IPS-20b (cell line): ENCODE measurements around the gene POLD4.
A peak's percentile ranks its signal among the peaks of the same experiment; 100 is the strongest.

Experiments used
- H3K27ac ChIP-seq: one replicate; pipeline ENCODE4 v1.5.1; 2013; ENCODE audit warnings: low read length
- H3K27me3 ChIP-seq: 2 replicates; pipeline ENCODE4 v1.6.1; 2013; ENCODE audit warnings: mild to moderate bottlenecking, low read length, inconsistent platforms; ENCODE audit not compliant: insufficient read depth
- H3K36me3 ChIP-seq: 2 replicates; pipeline ENCODE4 v1.6.1; 2013; ENCODE audit warnings: low read depth, mild to moderate bottlenecking, inconsistent platforms, low read length, moderate library complexity; ENCODE audit not compliant: insufficient read depth
- H3K4me1 ChIP-seq: 2 replicates; pipeline ENCODE4 v1.6.1; 2013; ENCODE audit warnings: mild to moderate bottlenecking, control low read depth, inconsistent platforms, low read length, moderate library complexity; ENCODE audit not compliant: insufficient read depth
- H3K4me3 ChIP-seq: 2 replicates; pipeline ENCODE4 v1.5.1; 2013; ENCODE audit warnings: mild to moderate bottlenecking, low read length, inconsistent platforms
- H3K9ac ChIP-seq: 2 replicates; pipeline ENCODE4 v1.6.1; 2013; ENCODE audit warnings: low read depth, mild to moderate bottlenecking, inconsistent platforms, low read length, moderate library complexity
- H3K9me3 ChIP-seq: 2 replicates; pipeline ENCODE4 v1.6.1; 2013; ENCODE audit warnings: mild to moderate bottlenecking, low read depth, low read length, inconsistent platforms; ENCODE audit not compliant: insufficient read depth

POLD4 gene

GRCh38 chr11:67396587-67397389 is 43.4 kb upstream of the POLD4 start:
- peaks cover 51% of the 10 kb centered on the region for H3K36me3 ChIP-seq

GRCh38 chr11:67396259-67396581 is 42.9 kb upstream of the POLD4 start:
- no peak overlapping the region for H3K4me3 ChIP-seq
- peaks cover 51% of the 10 kb centered on the region for H3K36me3 ChIP-seq
- no peaks in the 10 kb centered on the region for H3K4me1 ChIP-seq
- H3K27me3 ChIP-seq = peaks cover 6% of the 10 kb centered on the region; the same call in 1 of the 2 replicates
- H3K9ac ChIP-seq = no peak overlapping the region; the same call in 1 of the 2 replicates
- H3K27ac ChIP-seq = no peak overlapping the region
- no peaks in the 10 kb centered on the region for H3K9me3 ChIP-seq

More at GRCh38 chr11:67396587-67397389, 43.4 kb upstream of the POLD4 start:
- no peak overlapping the region; the same call in 1 of the 2 replicates for H3K9ac ChIP-seq
- H3K27me3 ChIP-seq = peaks cover 6% of the 10 kb centered on the region; the same call in 1 of the 2 replicates
- H3K27ac ChIP-seq = no peak overlapping the region
- H3K4me3 ChIP-seq = no peak overlapping the region
- H3K4me1 ChIP-seq = no peaks in the 10 kb centered on the region
- H3K9me3 ChIP-seq = no peaks in the 10 kb centered on the region

- Histone ChIP-seq H3K27ac (no peak overlapping the region), H3K9me3 (no peaks in the 10 kb centered on the region), H3K27me3 (peaks cover 6% of the 10 kb centered on the region; the same call in 1 of the 2 replicates), H3K9ac (no peak overlapping the region), H3K4me3 (no peak overlapping the region), H3K4me1 (no peaks in the 10 kb centered on the region), H3K36me3 (peaks cover 51% of the 10 kb centered on the region)
Measured at GRCh38 chr11:67395555-67396258, 42.4 kb upstream of the POLD4 start.

DNA sequence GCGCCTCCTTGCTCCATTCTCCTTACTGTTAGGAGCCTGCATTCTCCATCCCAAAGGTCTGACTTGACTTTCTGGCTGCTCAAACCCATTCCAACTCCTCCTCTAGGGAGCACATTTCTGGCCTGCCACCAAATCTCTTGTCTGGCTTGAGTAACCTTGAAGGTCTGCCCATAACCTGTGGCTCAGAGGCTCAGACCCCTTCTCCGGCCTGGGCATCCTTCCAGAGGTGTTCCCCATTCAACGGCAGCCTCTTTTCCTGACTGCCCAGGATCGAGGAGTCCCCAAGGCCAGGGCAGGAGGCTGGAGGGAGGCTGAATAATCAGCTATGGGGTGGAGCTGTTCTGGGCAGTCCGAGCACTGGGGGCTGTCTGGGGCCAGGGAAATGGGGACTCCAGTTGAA is 40.6 kb upstream of the POLD4 start:
- Histone ChIP-seq H3K36me3 (peaks cover 37% of the 10 kb centered on the region), H3K4me1 (no peaks in the 10 kb centered on the region)

GRCh38 chr11:67393437-67393836 is 40.1 kb upstream of the POLD4 start:
- H3K27ac ChIP-seq = no peak overlapping the region
- peaks cover 32% of the 10 kb centered on the region for H3K36me3 ChIP-seq
- no peak overlapping the region for H3K4me3 ChIP-seq
- no peaks in the 10 kb centered on the region for H3K4me1 ChIP-seq
- H3K9me3 ChIP-seq = no peaks in the 10 kb centered on the region
- peaks cover 6% of the 10 kb centered on the region; the same call in 1 of the 2 replicates for H3K27me3 ChIP-seq
- H3K9ac ChIP-seq = no peak overlapping the region

More for the DNA sequence above, 40.6 kb upstream of the POLD4 start:
- Histone ChIP-seq H3K9ac (no peak overlapping the region), H3K4me3 (no peak overlapping the region), H3K9me3 (no peaks in the 10 kb centered on the region), H3K27me3 (peaks cover 6% of the 10 kb centered on the region; the same call in 1 of the 2 replicates), H3K27ac (no peak overlapping the region)

- H3K27me3 ChIP-seq = peaks cover 6% of the 10 kb centered on the region; the same call in 1 of the 2 replicates
- H3K4me1 ChIP-seq = no peaks in the 10 kb centered on the region
- no peak overlapping the region for H3K27ac ChIP-seq
- H3K9ac ChIP-seq = peak overlapping the region; percentile 98; the same call in 1 of the 2 replicates
- peaks cover 20% of the 10 kb centered on the region for H3K36me3 ChIP-seq
- H3K4me3 ChIP-seq = peak overlapping the region; percentile 98
- no peaks in the 10 kb centered on the region for H3K9me3 ChIP-seq
Measured at GRCh38 chr11:67392183-67392715, 38.9 kb upstream of the POLD4 start.

GRCh38 chr11:67391304-67392182 is 38.2 kb upstream of the POLD4 start, which contains the start of gene RAD9A:
RAD9A (plus strand) TSS chr11:67391986; CDS start chr11:67392045, 59 bp downstream.
- Histone ChIP-seq H3K4me3 (peak within 1 kb of the TSS; percentile 98), H3K27ac (peak within 1 kb of the TSS; percentile 87), H3K27me3 (peaks cover 6% of the 10 kb centered on the region; the same call in 1 of the 2 replicates), H3K36me3 (peaks cover 15% of the 10 kb centered on the region), H3K4me1 (no peaks in the 10 kb centered on the region), H3K9ac (peak within 1 kb of the TSS; percentile 98), H3K9me3 (no peaks in the 10 kb centered on the region)

DNA sequence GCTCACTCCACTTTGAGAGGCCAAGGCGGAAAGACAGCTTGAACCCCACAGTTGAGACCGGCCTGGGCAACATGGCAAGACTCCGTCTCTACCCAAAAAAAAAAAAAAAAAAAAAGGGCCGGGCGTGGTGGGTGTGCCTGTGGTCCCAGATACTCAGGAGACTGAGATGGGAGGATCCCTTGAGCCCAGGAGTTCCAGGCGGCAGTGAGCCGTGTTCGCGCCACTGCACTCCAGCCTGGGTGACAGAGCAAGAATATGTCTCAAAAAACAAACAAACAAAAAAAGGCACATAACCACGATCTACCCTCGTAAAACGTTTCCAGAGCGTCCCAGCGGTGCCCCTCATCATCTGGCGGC is 37.6 kb upstream of the POLD4 start:
- no peaks in the 10 kb centered on the region for H3K9me3 ChIP-seq
- peak overlapping the region; percentile 98; the same call in 1 of the 2 replicates for H3K9ac ChIP-seq
- no peak overlapping the region for H3K27ac ChIP-seq

DNA sequence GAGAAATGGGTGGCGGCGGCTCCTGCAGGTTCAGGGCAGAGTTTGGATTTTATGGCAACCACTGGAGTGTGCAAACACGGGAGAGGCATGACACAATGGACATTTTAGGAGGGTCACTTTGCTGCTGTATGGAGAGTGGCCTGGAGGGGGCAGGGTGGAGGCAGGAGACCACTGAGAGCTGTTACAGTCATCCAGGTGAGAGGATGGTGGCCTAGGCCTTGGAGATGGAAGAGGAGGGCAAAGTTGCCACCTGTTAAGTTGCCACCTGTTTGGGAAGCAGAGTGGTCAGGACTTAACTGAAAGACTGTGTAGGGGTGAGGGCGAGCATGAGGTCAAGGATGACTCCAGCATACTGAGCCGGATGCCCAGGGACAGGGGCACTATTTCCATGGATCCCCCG is 36.1 kb upstream of the POLD4 start:
- peaks cover 19% of the 10 kb centered on the region for H3K27me3 ChIP-seq
- H3K36me3 ChIP-seq = no peaks in the 10 kb centered on the region; the same call in 1 of the 2 replicates
- H3K9ac ChIP-seq = no peak overlapping the region
- no peak overlapping the region for H3K4me3 ChIP-seq
- H3K4me1 ChIP-seq = no peaks in the 10 kb centered on the region
- H3K9me3 ChIP-seq = no peaks in the 10 kb centered on the region
- H3K27ac ChIP-seq = no peak overlapping the region

More for the DNA sequence above, 37.6 kb upstream of the POLD4 start:
- peaks cover 8% of the 10 kb centered on the region; the same call in 1 of the 2 replicates for H3K36me3 ChIP-seq
- H3K4me3 ChIP-seq = peak overlapping the region; percentile 98
- H3K27me3 ChIP-seq = peaks cover 6% of the 10 kb centered on the region; the same call in 1 of the 2 replicates
- no peaks in the 10 kb centered on the region for H3K4me1 ChIP-seq

DNA sequence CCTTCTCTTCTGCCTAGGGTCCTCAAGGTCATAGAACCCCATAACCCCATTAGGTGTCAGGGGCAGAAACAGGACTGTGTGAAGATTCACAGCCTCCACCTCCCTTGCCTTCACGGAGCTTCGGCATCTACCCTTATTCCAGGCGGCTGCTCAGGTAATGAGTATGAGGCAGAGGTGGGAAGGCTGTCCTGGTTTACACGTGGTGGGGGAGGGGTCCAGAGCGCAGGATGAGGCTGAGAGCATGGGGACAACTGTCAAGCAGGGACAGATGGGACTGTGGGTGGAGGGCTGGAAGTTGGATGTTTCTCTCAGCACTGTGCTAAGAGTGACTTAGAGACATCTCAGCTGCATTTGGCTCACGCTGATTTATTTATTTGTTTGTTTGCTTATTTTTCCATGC is 34.2 kb upstream of the POLD4 start:
- Histone ChIP-seq H3K4me3 (no peak overlapping the region), H3K27me3 (peaks cover 19% of the 10 kb centered on the region), H3K36me3 (no peaks in the 10 kb centered on the region), H3K9ac (no peak overlapping the region), H3K9me3 (no peaks in the 10 kb centered on the region), H3K4me1 (no peaks in the 10 kb centered on the region), H3K27ac (no peak overlapping the region)

DNA sequence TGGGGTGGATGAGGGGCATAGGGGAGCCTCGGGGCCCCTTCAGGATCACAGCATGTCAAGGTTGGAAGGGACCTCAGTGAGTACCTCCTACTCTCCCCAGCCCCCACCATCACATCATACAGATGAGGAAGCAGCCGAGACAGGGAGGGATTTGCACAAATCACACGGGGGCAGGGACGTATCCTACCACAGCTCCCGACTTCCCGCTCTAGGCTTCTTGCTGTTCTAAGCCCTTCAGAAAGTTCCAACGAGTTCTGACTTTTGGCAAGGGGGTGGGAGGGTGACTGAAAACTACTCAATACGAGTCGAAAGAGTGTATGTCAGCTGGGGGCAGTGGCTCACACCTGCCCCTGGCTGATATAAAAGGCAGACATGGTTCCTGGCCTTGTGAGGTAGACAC is 33.7 kb upstream of the POLD4 start:
- no peak overlapping the region for H3K9ac ChIP-seq
- no peaks in the 10 kb centered on the region for H3K36me3 ChIP-seq
- no peaks in the 10 kb centered on the region for H3K4me1 ChIP-seq
- no peak overlapping the region for H3K27ac ChIP-seq
- H3K9me3 ChIP-seq = no peaks in the 10 kb centered on the region
- peaks cover 16% of the 10 kb centered on the region for H3K27me3 ChIP-seq
- no peak overlapping the region for H3K4me3 ChIP-seq
